Stimulated activated memory B cell treated with anti-CD40 and anti-IgM and Interleukin-4, amounts not matched to agents 10 μg/mL and 1 μg/mL and 100 μg/mL, for 72 hours (primary cell): ENCODE measurements around the gene DNAH14.
"Not testable (repeated sequence)": the region's sequence is repeated elsewhere in the genome, so short reads cannot be mapped to it uniquely, and the experiment has no call there.

ENCODE experiments used
- ATAC-seq: fragments of 150-1000 bp; cut with Tn5 transposase; 2 replicates; pipeline ENCODE4 v1.10.0; 2021
- H3K27ac Mint-ChIP-seq: one replicate; pipeline ENCODE4 v1.8.0; 2022; ENCODE audit warnings: mild to moderate bottlenecking, mixed read lengths
- H3K27me3 Mint-ChIP-seq: one replicate; pipeline ENCODE4 v1.8.0; 2022; ENCODE audit warnings: mixed read lengths
- H3K36me3 Mint-ChIP-seq: one replicate; pipeline ENCODE4 v1.8.0; 2022; ENCODE audit warnings: mixed read lengths
- H3K4me1 Mint-ChIP-seq: one replicate; pipeline ENCODE4 v1.8.0; 2022; ENCODE audit warnings: mixed read lengths
- H3K4me3 Mint-ChIP-seq: one replicate; pipeline ENCODE4 v1.8.0; 2022; ENCODE audit warnings: mild to moderate bottlenecking, moderate library complexity, mixed read lengths
- H3K9me3 Mint-ChIP-seq: one replicate; pipeline ENCODE4 v1.8.0; 2022; ENCODE audit warnings: mixed read lengths

DNAH14 gene

GRCh38 chr1:224929335-224930237, at the start of gene DNAH14:
Gene DNAH14 (plus strand): TSS chr1:224929675. CDS start chr1:224952703, 23,028 bp downstream.
- Mint-ChIP-seq H3K36me3 (no peaks in the 10 kb centered on the region), H3K4me1 (no peaks in the 10 kb centered on the region), H3K27ac (no peak within 1 kb of the TSS), H3K9me3 (peaks cover 17% of the 10 kb centered on the region), H3K27me3 (peaks cover 18% of the 10 kb centered on the region), H3K4me3 (peak within 1 kb of the TSS; percentile 31)
- no peak for ATAC-seq

- Mint-ChIP-seq H3K4me1 (no peaks in the 10 kb centered on the region), H3K27me3 (no peaks in the 10 kb centered on the region)
Observed at GRCh38 chr1:224880593-224881307, 48.7 kb upstream of the DNAH14 start.

GRCh38 chr1:224881308-224881692, 48.2 kb upstream of the DNAH14 start:
- H3K27ac Mint-ChIP-seq, H3K36me3 Mint-ChIP-seq, H3K4me3 Mint-ChIP-seq: not testable (repeated sequence)

More at GRCh38 chr1:224880593-224881307, 48.7 kb upstream of the DNAH14 start:
- ATAC-seq: no peak
- H3K4me3 Mint-ChIP-seq: no peak overlapping the region
- no peaks in the 10 kb centered on the region for H3K36me3 Mint-ChIP-seq
- no peak overlapping the region for H3K27ac Mint-ChIP-seq
- H3K9me3 Mint-ChIP-seq: peaks cover 8% of the 10 kb centered on the region

GRCh38 chr1:224881762-224882211, 47.7 kb upstream of the DNAH14 start:
- peaks cover 14% of the 10 kb centered on the region for H3K9me3 Mint-ChIP-seq
- H3K36me3 Mint-ChIP-seq: no peaks in the 10 kb centered on the region
- no peaks in the 10 kb centered on the region for H3K4me1 Mint-ChIP-seq
- no peak for ATAC-seq
- no peak overlapping the region for H3K27ac Mint-ChIP-seq
- no peaks in the 10 kb centered on the region for H3K27me3 Mint-ChIP-seq
- H3K4me3 Mint-ChIP-seq: no peak overlapping the region

More at GRCh38 chr1:224881308-224881692, 48.2 kb upstream of the DNAH14 start:
- not testable (repeated sequence) for H3K27me3 Mint-ChIP-seq, H3K4me1 Mint-ChIP-seq, ATAC-seq
- peaks cover 14% of the 10 kb centered on the region for H3K9me3 Mint-ChIP-seq

GRCh38 chr1:224882264-224882663, 47.2 kb upstream of the DNAH14 start:
- Mint-ChIP-seq H3K36me3 (no peaks in the 10 kb centered on the region), H3K4me1 (no peaks in the 10 kb centered on the region), H3K4me3 (no peak overlapping the region), H3K27me3 (no peaks in the 10 kb centered on the region), H3K27ac (no peak overlapping the region), H3K9me3 (peaks cover 14% of the 10 kb centered on the region)
- ATAC-seq: no peak

- Mint-ChIP-seq H3K9me3 (peaks cover 14% of the 10 kb centered on the region), H3K4me1 (no peaks in the 10 kb centered on the region), H3K36me3 (no peaks in the 10 kb centered on the region), H3K4me3 (no peak overlapping the region), H3K27ac (no peak overlapping the region), H3K27me3 (no peaks in the 10 kb centered on the region)
- no peak for ATAC-seq
Observed at GRCh38 chr1:224883091-224883490, 46.4 kb upstream of the DNAH14 start.

- Mint-ChIP-seq H3K4me3 (no peak overlapping the region), H3K9me3 (peaks cover 14% of the 10 kb centered on the region), H3K4me1 (no peaks in the 10 kb centered on the region), H3K36me3 (no peaks in the 10 kb centered on the region), H3K27ac (no peak overlapping the region), H3K27me3 (no peaks in the 10 kb centered on the region)
- no peak for ATAC-seq
Observed at GRCh38 chr1:224884361-224884801, 45.1 kb upstream of the DNAH14 start.

GRCh38 chr1:224885376-224885775, 44.1 kb upstream of the DNAH14 start:
- H3K27ac Mint-ChIP-seq, H3K27me3 Mint-ChIP-seq, H3K4me1 Mint-ChIP-seq, H3K36me3 Mint-ChIP-seq, H3K4me3 Mint-ChIP-seq, ATAC-seq: not testable (repeated sequence)
- peaks cover 14% of the 10 kb centered on the region for H3K9me3 Mint-ChIP-seq

GRCh38 chr1:224894915-224895314, 34.6 kb upstream of the DNAH14 start:
- no peak overlapping the region for H3K4me3 Mint-ChIP-seq
- H3K36me3 Mint-ChIP-seq: no peaks in the 10 kb centered on the region
- peaks cover 6% of the 10 kb centered on the region for H3K9me3 Mint-ChIP-seq
- H3K27ac Mint-ChIP-seq: no peak overlapping the region
- no peaks in the 10 kb centered on the region for H3K27me3 Mint-ChIP-seq
- H3K4me1 Mint-ChIP-seq: no peaks in the 10 kb centered on the region
- ATAC-seq: no peak

- no peak overlapping the region for H3K4me3 Mint-ChIP-seq
- no peak overlapping the region for H3K27ac Mint-ChIP-seq
Observed at GRCh38 chr1:224896130-224896781, 33.2 kb upstream of the DNAH14 start.

GRCh38 chr1:224897529-224898327, 31.7 kb upstream of the DNAH14 start:
- Mint-ChIP-seq H3K4me1 (no peaks in the 10 kb centered on the region), H3K27me3 (no peaks in the 10 kb centered on the region)

More at GRCh38 chr1:224896130-224896781, 33.2 kb upstream of the DNAH14 start:
- Mint-ChIP-seq H3K4me1 (no peaks in the 10 kb centered on the region), H3K36me3 (no peaks in the 10 kb centered on the region), H3K9me3 (peaks cover 6% of the 10 kb centered on the region), H3K27me3 (no peaks in the 10 kb centered on the region)
- no peak for ATAC-seq

GRCh38 chr1:224898937-224899336, 30.5 kb upstream of the DNAH14 start:
- Mint-ChIP-seq H3K4me3 (no peak overlapping the region), H3K27ac (no peak overlapping the region), H3K36me3 (no peaks in the 10 kb centered on the region), H3K27me3 (peaks cover 1% of the 10 kb centered on the region), H3K9me3 (peaks cover 6% of the 10 kb centered on the region), H3K4me1 (no peaks in the 10 kb centered on the region)
- ATAC-seq: no peak

More at GRCh38 chr1:224897529-224898327, 31.7 kb upstream of the DNAH14 start:
- H3K27ac Mint-ChIP-seq: no peak overlapping the region
- no peak for ATAC-seq
- H3K4me3 Mint-ChIP-seq: no peak overlapping the region
- H3K9me3 Mint-ChIP-seq: peaks cover 6% of the 10 kb centered on the region
- no peaks in the 10 kb centered on the region for H3K36me3 Mint-ChIP-seq

- no peak overlapping the region for H3K27ac Mint-ChIP-seq
- H3K9me3 Mint-ChIP-seq: peaks cover 6% of the 10 kb centered on the region
- no peak overlapping the region for H3K4me3 Mint-ChIP-seq
- peaks cover 13% of the 10 kb centered on the region for H3K27me3 Mint-ChIP-seq
- ATAC-seq: no peak
- no peaks in the 10 kb centered on the region for H3K4me1 Mint-ChIP-seq
- H3K36me3 Mint-ChIP-seq: no peaks in the 10 kb centered on the region
Observed at GRCh38 chr1:224900062-224900630, 29.3 kb upstream of the DNAH14 start.

GRCh38 chr1:224901087-224901810, 28.2 kb upstream of the DNAH14 start:
- H3K4me1 Mint-ChIP-seq: no peaks in the 10 kb centered on the region
- H3K4me3 Mint-ChIP-seq: no peak overlapping the region
- peaks cover 6% of the 10 kb centered on the region for H3K9me3 Mint-ChIP-seq
- H3K27ac Mint-ChIP-seq: no peak overlapping the region
- ATAC-seq: no peak
- no peaks in the 10 kb centered on the region for H3K36me3 Mint-ChIP-seq
- H3K27me3 Mint-ChIP-seq: peaks cover 14% of the 10 kb centered on the region
